ENCODE data around the gene LCK. TPM values are rescaled to one million over a fixed set of nuclear protein-coding genes. Genes with fewer than 3 reads are reported as not detected.

The LCK gene
- total and polyA plus RNA-seq, 2 of the 8 experiments (the other 6 are each of a cell fraction or from before 2014, with no cell fraction given): 75.3 to 122 TPM

DNA sequence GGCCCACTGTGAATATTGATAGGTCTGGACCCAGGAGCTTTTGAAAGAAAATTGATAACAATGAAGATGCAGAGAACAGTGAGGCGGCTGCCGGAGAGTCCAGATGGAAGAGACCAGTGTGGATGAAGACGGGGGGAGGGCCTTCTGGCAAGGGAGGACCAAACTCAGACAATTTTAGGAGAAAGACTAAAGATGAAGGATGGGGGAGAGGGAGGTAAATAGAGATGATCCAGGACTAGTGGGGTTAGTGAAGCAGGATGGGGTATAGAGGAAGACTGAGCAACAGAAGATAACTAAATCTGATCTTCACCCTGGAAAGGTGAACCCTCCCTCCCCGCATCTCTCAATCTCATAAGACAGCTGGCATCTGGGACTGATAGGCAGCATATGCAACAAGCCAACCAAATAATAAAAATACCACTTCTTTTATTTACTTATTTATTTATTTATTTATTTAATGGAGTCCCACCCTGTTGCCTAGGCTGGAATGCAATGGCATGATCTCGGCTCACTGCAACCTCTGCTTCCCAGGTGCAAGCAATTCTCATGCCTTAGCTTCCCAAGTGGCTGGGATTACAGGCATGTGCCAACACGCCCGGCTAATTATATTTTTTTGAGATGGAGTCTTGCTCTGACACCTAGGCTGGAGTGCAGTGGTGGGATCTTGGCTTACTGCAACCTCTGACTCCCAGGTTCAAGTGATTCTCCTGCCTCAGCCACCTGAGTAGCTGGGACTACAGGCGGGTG lies 18.3 kb upstream of the LCK start:
- Histone ChIP-seq H2BK5ac (ENCODE audit: low read depth, low read length) (no peak overlapping the region), H3K14ac (ENCODE audit: insufficient read length) (no peak overlapping the region), H3K4me2 (ENCODE audit: insufficient read depth in 1 of 2, low read depth in 2 of 2, low read length in 2 of 2) (no peak overlapping the region), H3K4ac (replicated peaks; ENCODE audit: insufficient read length, low read depth, low read length) (no peak overlapping the region), H3K27ac (ENCODE audit: low read depth, low read length) (no peak overlapping the region), H4K8ac (ENCODE audit: extremely low read depth, insufficient read depth, low read length) (no peak overlapping the region), H3K4me1 (replicated peaks in 1 of 4; ENCODE audit: control insufficient read depth in 3 of 4, insufficient read depth in 4 of 4, low read length in 3 of 4) (no peaks in the 10 kb centered on the region), H2BK15ac (ENCODE audit: low read length) (no peak overlapping the region), H4K20me1 (replicated peaks in 1 of 2; ENCODE audit: control insufficient read depth in 1 of 2, insufficient read depth in 2 of 2, low read length in 2 of 2) (peaks cover 0 to 9% of the 10 kb centered on the region in 2 experiments), H3K9ac (replicated peaks in 1 of 4; ENCODE audit: extremely low read depth in 1 of 4, low read depth in 3 of 4, low read length in 3 of 4) (no peak overlapping the region), H2AK5ac (ENCODE audit: low read depth, low read length) (no peak overlapping the region), H3K56ac (replicated peaks; ENCODE audit: insufficient read length, low read depth, low read length) (no peak overlapping the region), H3K36me3 (ENCODE audit: control insufficient read depth in 2 of 4, insufficient read depth in 4 of 4, low read length in 3 of 4) (peaks cover 20 to 51% (median 42%) of the 10 kb centered on the region in 4 experiments), H3K79me2 (ENCODE audit: control insufficient read depth in 1 of 2, insufficient read depth in 2 of 2, low read length in 2 of 2) (no peaks in the 10 kb centered on the region), H3K23ac (ENCODE audit: insufficient read length) (no peak overlapping the region), H2BK120ac (replicated peaks; ENCODE audit: low read depth, low read length) (no peak overlapping the region), H3K23me2 (ENCODE audit: low read depth, low read length) (no peaks in the 10 kb centered on the region), H4K5ac (ENCODE audit: insufficient read length, low read depth, low read length) (no peak overlapping the region), H4K91ac (replicated peaks; ENCODE audit: insufficient read length, low read length) (no peak overlapping the region), H3K79me1 (ENCODE audit: low read depth, low read length) (peaks cover 2% of the 10 kb centered on the region; the same call in 1 of the 2 replicates), H3K18ac (ENCODE audit: extremely low read depth, low read length) (no peak overlapping the region; the same call in 1 of the 2 replicates), H2AFZ (ENCODE audit: low read length) (no peak overlapping the region), H3K27me3 (replicated peaks in 1 of 4; ENCODE audit: control insufficient read depth in 3 of 4, extremely low read depth in 1 of 4, insufficient read depth in 3 of 4, low read length in 3 of 4) (no peaks in the 10 kb centered on the region), H3K4me3 (ENCODE audit: extremely low read depth in 1 of 4, insufficient read depth in 2 of 4, low read depth in 3 of 4, low read length in 4 of 4) (no peak overlapping the region), H2BK12ac (ENCODE audit: low read depth, low read length) (no peak overlapping the region), H2BK20ac (ENCODE audit: low read length) (no peak overlapping the region), H3K9me3 (ENCODE audit: insufficient read depth in 2 of 2, low read depth in 1 of 2, low read length in 1 of 2) (no peaks in the 10 kb centered on the region)
- DNase-seq (ENCODE audit: low read depth in 1 of 2, low spot score in 2 of 2): no peak
- ChIA-PET CTCF (ENCODE audit: partially characterized antibody) (interaction anchor here (0.8 to 1.8 kb wide), 3 partner anchors 10 to 22 kb away, joined by 3 to 4 read pairs (median 4); no protein-coding TSS in a partner anchor), POLR2A (ENCODE audit: partially characterized antibody) (interaction anchor here (1.0 to 2.0 kb wide), 8 partner anchors 10 to 100 kb away, joined by 3 to 12 read pairs (median 4); partner anchors contain the start of genes EIF3I and TMEM234)
- no peak for TF ChIP-seq RNF2 (IDR thresholded peaks at IDR 0.05; ENCODE audit: borderline replicate concordance, low read depth, low read length, missing control alignments, poor library complexity, severe bottlenecking)
- TF ChIP-seq SIRT6 (IDR thresholded peaks at IDR 0.05; ENCODE audit: low read length): no peak
- no peak for TF ChIP-seq EGR1 (IDR thresholded peaks at IDR 0.05; ENCODE audit: borderline replicate concordance, low read depth, low read length)
- TF ChIP-seq, protein P1, sequence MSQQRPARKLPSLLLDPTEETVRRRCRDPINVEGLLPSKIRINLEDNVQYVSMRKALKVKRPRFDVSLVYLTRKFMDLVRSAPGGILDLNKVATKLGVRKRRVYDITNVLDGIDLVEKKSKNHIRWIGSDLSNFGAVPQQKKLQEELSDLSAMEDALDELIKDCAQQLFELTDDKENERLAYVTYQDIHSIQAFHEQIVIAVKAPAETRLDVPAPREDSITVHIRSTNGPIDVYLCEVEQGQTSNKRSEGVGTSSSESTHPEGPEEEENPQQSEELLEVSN (IDR thresholded peaks at IDR 0.05): no peak
- no peak for TF ChIP-seq HDAC6 (IDR thresholded peaks at IDR 0.05; ENCODE audit: low read depth, low read length)
- no peak for TF ChIP-seq SRF (IDR thresholded peaks at IDR 0.05; ENCODE audit: low read depth, low read length)
- no peak for TF ChIP-seq SIX5 (IDR thresholded peaks at IDR 0.05; ENCODE audit: low read depth, low read length)
- 90% methylated on average over 8 of the region's 8 CpGs; no CpG with 5 or more reads in 1 of the 2 experiments for WGBS, 2 experiments (ENCODE audit: extremely low coverage in 1 of 2, insufficient coverage in 1 of 2, insufficient read length in 1 of 2, insufficient replicate concordance in 2 of 2, low coverage in 1 of 2, low lambda C conversion rate in 2 of 2, missing lambda C conversion rate in 1 of 2)
- FAIRE-seq: no peak
